K562 (cell line): Measurements from ENCODE around the gene FGF21. TPM values are rescaled to one million over a fixed set of nuclear protein-coding genes. Genes with fewer than 3 reads are reported as not detected.

Experiments
- EGR1 ChIP-seq: fragments of 450-650 bp; conservative IDR thresholded peaks from 2 replicates; pipeline ENCODE4 v1.6.1; 2017; ENCODE audit warnings: mild to moderate bottlenecking
- EP300 ChIP-seq: IDR thresholded peaks from 2 replicates; pipeline ENCODE4 v1.6.1; 2012; ENCODE audit warnings: low read length, improper control_type of control experiment
- NBN ChIP-seq: fragments of 450-650 bp; IDR thresholded peaks from 2 replicates; pipeline ENCODE4 v1.6.1; 2016; ENCODE audit warnings: low read depth, mild to moderate bottlenecking
- NEUROD1 ChIP-seq: fragments of 150-350 bp; IDR thresholded peaks from 2 replicates; pipeline ENCODE4 v1.6.1; 2014; ENCODE audit warnings: borderline replicate concordance, low read length, low read depth; ENCODE audit not compliant: partially characterized antibody
- NFIX ChIP-seq: fragments of 250-450 bp; sonication (Bioruptor Pico); IDR thresholded peaks from 2 replicates; pipeline ENCODE4 v1.4.0; 2020; ENCODE audit warnings: low read depth, mild to moderate bottlenecking, moderate library complexity
- OTX1 ChIP-seq: fragments of 450-650 bp; formaldehyde crosslinking; IDR thresholded peaks from 2 replicates; pipeline ENCODE4 v1.4.0; 2022; ENCODE audit warnings: mild to moderate bottlenecking
- PHF20 ChIP-seq: fragments of 450-650 bp; IDR thresholded peaks from 2 replicates; pipeline ENCODE4 v1.6.1; 2018; ENCODE audit not compliant: partially characterized antibody
- POLR2G ChIP-seq: fragments of 200-400 bp; formaldehyde crosslinking; IDR thresholded peaks from 2 replicates; pipeline ENCODE4 v1.6.1; 2017; ENCODE audit warnings: low read depth, mild to moderate bottlenecking, antibody characterized with exemption, low read length, moderate library complexity
- SAFB ChIP-seq: fragments of 200-400 bp; formaldehyde crosslinking; IDR thresholded peaks from 2 replicates; pipeline ENCODE4 v1.6.1; 2017; ENCODE audit warnings: low read depth, low read length, borderline replicate concordance
- STAT5A ChIP-seq: IDR thresholded peaks from 2 replicates; pipeline ENCODE4 v1.6.1; 2012; ENCODE audit warnings: low read length, inconsistent platforms, borderline replicate concordance
- TEAD2 ChIP-seq: fragments of 450-650 bp; IDR thresholded peaks from 2 replicates; pipeline ENCODE4 v1.6.1; 2016; ENCODE audit warnings: missing genetic modification characterization, control low read depth, missing compliant biosample characterization
- YY1 ChIP-seq, 3 experiments: IDR thresholded peaks; 2 replicates each; pipeline ENCODE4 v1.6.1; 2011; ENCODE audit warnings: low read length in 2 of 3, mild to moderate bottlenecking in 2 of 3, moderate library complexity in 2 of 3, borderline replicate concordance in 1 of 3, control low read depth in 1 of 3, low read depth in 1 of 3; ENCODE audit not compliant: insufficient read depth in 3 of 3, insufficient replicate concordance in 2 of 3, control insufficient read depth in 1 of 3, insufficient read length in 1 of 3; ENCODE audit errors: extremely low read depth in 1 of 3
- ZNF431 ChIP-seq: sonication (generic); formaldehyde crosslinking; IDR thresholded peaks from 2 replicates; pipeline ENCODE4 v1.8.0; 2022; ENCODE audit warnings: mild to moderate bottlenecking, missing genetic modification reagents
- ZNF830 ChIP-seq: fragments of 250-450 bp; sonication (Bioruptor Pico); IDR thresholded peaks from 2 replicates; pipeline ENCODE4 v1.5.0; 2021; ENCODE audit warnings: mild to moderate bottlenecking
- polyA plus RNA-seq, 8 experiments: library from polyadenylated mRNA; depleted of rRNA in 4 of 8; stranded (reverse) in 5 of 8; unstranded in 3 of 8; fragments of >200 nt; fragmentation: Nextera tagmentation in 2 of 8; fragmentation: Illumina TruSeq in 1 of 8; extraction: Ambion mirVana in 2 of 8; extraction: Trizol in 1 of 8; gene quantifications; 2 replicates each; pipeline versions ENCODE4 v1.2.1 to v1.2.3, GENCODE V29; 2011 to 2014; ENCODE audit warnings: inconsistent platforms in 1 of 8, missing spikeins in 1 of 8
- total RNA-seq, 7 experiments: library from RNA; depleted of rRNA in 6 of 7; stranded (reverse); fragments of >200 nt in 6 of 7; fragmentation: Illumina TruSeq in 2 of 7; extraction: Trizol in 2 of 7; gene quantifications; 2 replicates each; pipeline versions ENCODE4 v1.2.1 to v1.2.3, GENCODE V29; 2011 to 2021; ENCODE audit warnings: low replicate concordance in 1 of 7
- TF ChIP-seq, protein P1 (sequence below): sonication (generic); formaldehyde crosslinking; IDR thresholded peaks from 2 replicates; pipeline ENCODE4 v1.8.0; 2022; ENCODE audit warnings: mild to moderate bottlenecking, missing genetic modification reagents, borderline replicate concordance
- TF ChIP-seq, protein P2 (sequence below), 2 experiments: fragments of 450-650 bp in 1 of 2; sonication (generic) in 1 of 2; formaldehyde crosslinking; conservative IDR thresholded peaks; 2 replicates each; pipeline versions ENCODE4 v1.4.0 to v1.8.1; 2020 to 2022; ENCODE audit warnings: mild to moderate bottlenecking in 1 of 2, missing genetic modification reagents in 1 of 2
- TF ChIP-seq, protein P3 (sequence below): fragments of 450-650 bp; IDR thresholded peaks from 2 replicates; pipeline ENCODE4 v1.6.1; 2017; ENCODE audit warnings: antibody characterized with exemption, mild to moderate bottlenecking
- TF ChIP-seq, protein P4 (sequence below): fragments of 250-450 bp; sonication (Bioruptor Pico); IDR thresholded peaks from 2 replicates; pipeline ENCODE4 v1.8.0; 2021; ENCODE audit warnings: moderate library complexity, mild to moderate bottlenecking, inconsistent platforms

The FGF21 gene
- total and polyA plus RNA-seq, 9 of the 15 experiments (the other 6 are each of a cell fraction or from before 2014, with no cell fraction given) = 0.04 to 0.77 (median 0.09) TPM; not detected in 6

DNA sequence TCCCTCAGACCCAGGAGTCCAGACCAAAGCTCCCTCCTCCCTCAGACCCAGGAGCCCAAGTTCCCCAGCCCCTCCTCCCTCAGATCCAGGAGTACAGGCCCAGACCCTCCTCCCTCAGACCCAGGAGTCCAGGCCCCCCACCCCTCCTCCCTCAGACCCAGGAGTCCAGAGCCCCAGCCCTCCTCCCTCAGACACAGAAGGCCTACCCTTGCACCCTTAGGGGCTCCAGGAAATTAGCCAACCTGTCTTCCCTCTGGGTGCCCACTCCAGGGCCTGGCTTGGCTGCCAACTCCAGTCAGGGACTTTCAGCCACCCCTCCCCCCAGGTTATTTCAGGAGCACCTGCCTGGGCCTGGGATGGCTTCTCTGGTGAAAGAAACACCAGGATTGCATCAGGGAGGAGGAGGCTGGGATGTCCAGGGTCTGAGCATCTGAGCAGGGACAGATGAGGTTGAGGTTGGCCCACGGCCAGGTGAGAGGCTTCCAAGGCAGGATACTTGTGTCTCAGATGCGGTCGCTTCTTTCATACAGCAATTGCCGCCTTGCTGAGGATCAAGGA, at the start of gene FGF21 (continued):
- TF ChIP-seq, protein P1, sequence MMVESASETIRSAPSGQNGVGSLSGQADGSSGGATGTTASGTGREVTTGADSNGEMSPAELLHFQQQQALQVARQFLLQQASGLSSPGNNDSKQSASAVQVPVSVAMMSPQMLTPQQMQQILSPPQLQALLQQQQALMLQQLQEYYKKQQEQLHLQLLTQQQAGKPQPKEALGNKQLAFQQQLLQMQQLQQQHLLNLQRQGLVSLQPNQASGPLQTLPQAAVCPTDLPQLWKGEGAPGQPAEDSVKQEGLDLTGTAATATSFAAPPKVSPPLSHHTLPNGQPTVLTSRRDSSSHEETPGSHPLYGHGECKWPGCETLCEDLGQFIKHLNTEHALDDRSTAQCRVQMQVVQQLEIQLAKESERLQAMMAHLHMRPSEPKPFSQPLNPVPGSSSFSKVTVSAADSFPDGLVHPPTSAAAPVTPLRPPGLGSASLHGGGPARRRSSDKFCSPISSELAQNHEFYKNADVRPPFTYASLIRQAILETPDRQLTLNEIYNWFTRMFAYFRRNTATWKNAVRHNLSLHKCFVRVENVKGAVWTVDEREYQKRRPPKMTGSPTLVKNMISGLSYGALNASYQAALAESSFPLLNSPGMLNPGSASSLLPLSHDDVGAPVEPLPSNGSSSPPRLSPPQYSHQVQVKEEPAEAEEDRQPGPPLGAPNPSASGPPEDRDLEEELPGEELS (CRISPR knock-in tag) = no peak
- TF ChIP-seq EGR1 (no peak), OTX1 (CRISPR knock-in tag) (no peak), SAFB (no peak), EP300 (peak; percentile 41; the same call in 1 of the 2 replicates), TEAD2 (tag) (no peak), ZNF431 (CRISPR knock-in tag) (no peak), NFIX (no peak), ZNF830 (no peak), STAT5A (no peak), NEUROD1 (no peak), NBN (0 out of 2 replicates have a peak, but pooled peaks have one; percentile 38), YY1 (IDR thresholded peaks at IDR 0.05; ENCODE audit: borderline replicate concordance in 1 of 3, control insufficient read depth in 1 of 3, extremely low read depth in 1 of 3, insufficient read depth in 3 of 3, insufficient read length in 1 of 3, insufficient replicate concordance in 2 of 3, low read depth in 1 of 3, low read length in 2 of 3) (no peak), POLR2G (no peak), PHF20 (no peak)
- TF ChIP-seq, protein P2, sequence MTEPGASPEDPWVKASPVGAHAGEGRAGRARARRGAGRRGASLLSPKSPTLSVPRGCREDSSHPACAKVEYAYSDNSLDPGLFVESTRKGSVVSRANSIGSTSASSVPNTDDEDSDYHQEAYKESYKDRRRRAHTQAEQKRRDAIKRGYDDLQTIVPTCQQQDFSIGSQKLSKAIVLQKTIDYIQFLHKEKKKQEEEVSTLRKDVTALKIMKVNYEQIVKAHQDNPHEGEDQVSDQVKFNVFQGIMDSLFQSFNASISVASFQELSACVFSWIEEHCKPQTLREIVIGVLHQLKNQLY (CRISPR knock-in tag; conservative IDR thresholded peaks at IDR 0.05) = no peak
- TF ChIP-seq, protein P3, sequence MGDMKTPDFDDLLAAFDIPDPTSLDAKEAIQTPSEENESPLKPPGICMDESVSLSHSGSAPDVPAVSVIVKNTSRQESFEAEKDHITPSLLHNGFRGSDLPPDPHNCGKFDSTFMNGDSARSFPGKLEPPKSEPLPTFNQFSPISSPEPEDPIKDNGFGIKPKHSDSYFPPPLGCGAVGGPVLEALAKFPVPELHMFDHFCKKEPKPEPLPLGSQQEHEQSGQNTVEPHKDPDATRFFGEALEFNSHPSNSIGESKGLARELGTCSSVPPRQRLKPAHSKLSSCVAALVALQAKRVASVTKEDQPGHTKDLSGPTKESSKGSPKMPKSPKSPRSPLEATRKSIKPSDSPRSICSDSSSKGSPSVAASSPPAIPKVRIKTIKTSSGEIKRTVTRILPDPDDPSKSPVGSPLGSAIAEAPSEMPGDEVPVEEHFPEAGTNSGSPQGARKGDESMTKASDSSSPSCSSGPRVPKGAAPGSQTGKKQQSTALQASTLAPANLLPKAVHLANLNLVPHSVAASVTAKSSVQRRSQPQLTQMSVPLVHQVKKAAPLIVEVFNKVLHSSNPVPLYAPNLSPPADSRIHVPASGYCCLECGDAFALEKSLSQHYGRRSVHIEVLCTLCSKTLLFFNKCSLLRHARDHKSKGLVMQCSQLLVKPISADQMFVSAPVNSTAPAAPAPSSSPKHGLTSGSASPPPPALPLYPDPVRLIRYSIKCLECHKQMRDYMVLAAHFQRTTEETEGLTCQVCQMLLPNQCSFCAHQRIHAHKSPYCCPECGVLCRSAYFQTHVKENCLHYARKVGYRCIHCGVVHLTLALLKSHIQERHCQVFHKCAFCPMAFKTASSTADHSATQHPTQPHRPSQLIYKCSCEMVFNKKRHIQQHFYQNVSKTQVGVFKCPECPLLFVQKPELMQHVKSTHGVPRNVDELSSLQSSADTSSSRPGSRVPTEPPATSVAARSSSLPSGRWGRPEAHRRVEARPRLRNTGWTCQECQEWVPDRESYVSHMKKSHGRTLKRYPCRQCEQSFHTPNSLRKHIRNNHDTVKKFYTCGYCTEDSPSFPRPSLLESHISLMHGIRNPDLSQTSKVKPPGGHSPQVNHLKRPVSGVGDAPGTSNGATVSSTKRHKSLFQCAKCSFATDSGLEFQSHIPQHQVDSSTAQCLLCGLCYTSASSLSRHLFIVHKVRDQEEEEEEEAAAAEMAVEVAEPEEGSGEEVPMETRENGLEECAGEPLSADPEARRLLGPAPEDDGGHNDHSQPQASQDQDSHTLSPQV = 0 out of 2 replicates have a peak, but pooled peaks have one; percentile 39
- TF ChIP-seq, protein P4, sequence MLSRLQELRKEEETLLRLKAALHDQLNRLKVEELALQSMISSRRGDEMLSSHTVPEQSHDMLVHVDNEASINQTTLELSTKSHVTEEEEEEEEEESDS (CRISPR knock-in tag) = no peak
